HepG2 (cell line): Measurements from ENCODE around the gene CEBPG. TPM values are rescaled to one million over a fixed set of nuclear protein-coding genes. Genes with fewer than 3 reads are reported as not detected.

Experiments
- ATAC-seq: fragments of 200-7000 bp; cut with Tn5 transposase; 3 replicates; pipeline ENCODE4 v1.9.1; 2020; ENCODE audit warnings: mild to moderate bottlenecking, moderate library complexity
- BruUV-seq: library from RNA; stranded (reverse); fragments of 400-500 nt; replicated peaks from 2 replicates; lab custom pipeline; 2021; lab: Mats Ljungman, UMichigan
- CTCF ChIA-PET: fragments of 300-600 bp; formaldehyde crosslinking; extraction: SDS; loops from one replicate; lab custom pipeline; 2021; ENCODE audit warnings: low total read pairs, inconsistent platforms, low intra/inter-chr PET ratio; lab: Yijun Ruan, JAX
- POLR2A ChIA-PET: fragments of 350-600 bp; sonication (Branson Sonifier 250); formaldehyde crosslinking; loops from one replicate; lab custom pipeline; 2020; ENCODE audit warnings: antibody characterized with exemption, inconsistent platforms; lab: Yijun Ruan, JAX
- DNase-seq: peaks from one replicate; pipeline ENCODE4 v3.0.0-alpha.2; 2015; ENCODE audit warnings: low spot score
- FAIRE-seq: peaks from 3 replicates; lab custom pipeline; 2011; peaks lifted over from hg19 to GRCh38; lab: Jason Lieb, UNC
- H2AFZ ChIP-seq: one replicate; pipeline ENCODE4 v1.6.1; 2011; ENCODE audit warnings: low read length, inconsistent platforms
- H3K27ac ChIP-seq: fragments of 300-600 bp; 3 replicates; pipeline ENCODE4 v1.8.0; 2011; ENCODE audit warnings: mixed run types, mild to moderate bottlenecking, mixed read lengths, low read length, inconsistent platforms; ENCODE audit not compliant: insufficient read depth; ENCODE audit errors: extremely low read length
- H3K27me3 ChIP-seq, 2 experiments: fragments of 200-600 bp in 1 of 2; 2 replicates in 1 of 2; 3 replicates in 1 of 2; pipeline versions ENCODE4 v1.6.0 to v1.8.0; 2011; ENCODE audit warnings: low read length in 2 of 2, mild to moderate bottlenecking in 2 of 2, moderate library complexity in 2 of 2, inconsistent platforms in 1 of 2; ENCODE audit not compliant: insufficient read depth in 2 of 2, control insufficient read depth in 1 of 2
- H3K36me3 ChIP-seq, 2 experiments: fragments of 200-600 bp in 1 of 2; replicated peaks in 1 of 2; 2 replicates in 1 of 2; 3 replicates in 1 of 2; pipeline versions ENCODE4 v1.5.1 to v1.8.0; 2011; ENCODE audit warnings: low read length in 2 of 2, inconsistent platforms in 1 of 2; ENCODE audit not compliant: insufficient read depth in 2 of 2, control insufficient read depth in 1 of 2
- H3K4me1 ChIP-seq: 2 replicates; pipeline ENCODE4 v1.5.1; 2012; ENCODE audit warnings: low read length, inconsistent platforms; ENCODE audit not compliant: insufficient read depth
- H3K4me2 ChIP-seq: 2 replicates; pipeline ENCODE4 v1.6.0; 2011; ENCODE audit warnings: low read depth, low read length, inconsistent platforms
- H3K4me3 ChIP-seq, 3 experiments: fragments of 200-600 bp in 1 of 3; sonication (generic), shearing (Covaris generic) in 1 of 3; replicated peaks in 1 of 3; 2 replicates each; pipeline ENCODE4 v1.5.1; 2011 to 2016; ENCODE audit warnings: low read length in 3 of 3, inconsistent platforms in 2 of 3, low read depth in 2 of 3, mild to moderate bottlenecking in 2 of 3, control low read depth in 1 of 3, mixed read lengths in 1 of 3; ENCODE audit not compliant: insufficient read depth in 1 of 3
- H3K79me2 ChIP-seq: one replicate; pipeline ENCODE4 v1.6.1; 2011; ENCODE audit warnings: low read length, inconsistent platforms; ENCODE audit not compliant: insufficient read depth
- H3K9ac ChIP-seq: 2 replicates; pipeline ENCODE4 v1.6.0; 2011; ENCODE audit warnings: mild to moderate bottlenecking, low read depth, low read length, inconsistent platforms; ENCODE audit not compliant: insufficient read depth
- H3K9me3 ChIP-seq: 2 replicates; pipeline ENCODE4 v1.5.1; 2012; ENCODE audit warnings: mild to moderate bottlenecking, low read length
- H4K20me1 ChIP-seq: 2 replicates; pipeline ENCODE4 v1.6.0; 2011; ENCODE audit warnings: inconsistent platforms, mild to moderate bottlenecking, low read length, moderate library complexity; ENCODE audit not compliant: insufficient read depth
- CTCF ChIP-seq: sonication (generic); formaldehyde crosslinking; IDR thresholded peaks from 2 replicates; pipeline ENCODE4 v1.5.0; 2020; ENCODE audit warnings: mild to moderate bottlenecking, missing genetic modification reagents, moderate library complexity
- MAFF ChIP-seq: IDR thresholded peaks from 2 replicates; pipeline ENCODE4 v1.6.1; 2011; ENCODE audit warnings: low read depth, low read length, improper control_type of control experiment
- MAFK ChIP-seq, 2 experiments: IDR thresholded peaks in 1 of 2; conservative IDR thresholded peaks in 1 of 2; 2 replicates each; pipeline ENCODE4 v1.6.1; 2011; ENCODE audit warnings: improper control_type of control experiment in 2 of 2, low read length in 2 of 2
- NR0B2 ChIP-seq: sonication (generic); formaldehyde crosslinking; IDR thresholded peaks from 2 replicates; pipeline ENCODE4 v1.4.0; 2020; ENCODE audit warnings: mild to moderate bottlenecking, missing genetic modification reagents
- THAP11 ChIP-seq: IDR thresholded peaks from 2 replicates; pipeline ENCODE4 v1.6.1; 2016; ENCODE audit warnings: missing biosample characterization, missing genetic modification reagents
- ZBTB38 ChIP-seq: sonication (generic); formaldehyde crosslinking; IDR thresholded peaks from 2 replicates; pipeline ENCODE4 v1.5.1; 2020; ENCODE audit warnings: mild to moderate bottlenecking, missing genetic modification reagents
- ZNF616 ChIP-seq: sonication (generic); formaldehyde crosslinking; IDR thresholded peaks from 2 replicates; pipeline ENCODE4 v1.5.0; 2020; ENCODE audit warnings: low read depth, mild to moderate bottlenecking, missing genetic modification reagents
- WGBS: methylation state at CpG from one replicate; pipeline ENCODE4 v1.1.6; 2017; ENCODE audit warnings: low lambda C conversion rate; 5-methylcytosine and 5-hydroxymethylcytosine counted together
- in situ Hi-C: cut with HindIII; loops from 2 replicates; pipeline ENCODE4 v1.10.0; 2017; ENCODE audit warnings: low pct_unique_long_range_greater_than_20kb; ENCODE audit not compliant: extremely low pct_ligation_motif_present
- intact Hi-C: fragments of 100-400 bp; cut with micrococcal nuclease; formaldehyde crosslinking; loops from one replicate; pipeline ENCODE4 v1.10.0; 2022; ENCODE audit not compliant: unreplicated experiment
- polyA plus RNA-seq, 8 experiments: library from polyadenylated mRNA; depleted of rRNA in 3 of 8; stranded (reverse) in 7 of 8; unstranded in 1 of 8; fragments of >200 nt; fragmentation: Illumina TruSeq in 4 of 8; extraction: Trizol in 4 of 8; gene quantifications; 2 replicates each; pipeline versions ENCODE4 v1.2.1 to v1.2.3, GENCODE V29; 2011 to 2016; ENCODE audit warnings: low read depth in 4 of 8, missing spikeins in 1 of 8, mixed read lengths in 1 of 8; ENCODE audit not compliant: insufficient read depth in 1 of 8
- total RNA-seq, 5 experiments: library from RNA; depleted of rRNA; stranded (reverse); fragments of >200 nt; fragmentation: Illumina TruSeq; extraction: Trizol; gene quantifications; 2 replicates each; pipeline ENCODE4 v1.2.3, GENCODE V29; 2016; ENCODE audit warnings: low read depth in 1 of 5

CEBPG gene
- total and polyA plus RNA-seq, 2 of the 13 experiments (the other 11 are each of a cell fraction or from before 2014, with no cell fraction given) = 25.7 to 34.3 TPM

GRCh38 chr19:33379151-33379829 lies 5.8 kb downstream of the CEBPG start:
- ATAC-seq = no peak
- POLR2A ChIA-PET = no interaction called here

More at GRCh38 chr19:33379151-33379829, 5.8 kb downstream of the CEBPG start:
- no TSS peak for BruUV-seq
- no peak for DNase-seq
- intact Hi-C loops (no loop called here), in situ Hi-C loops (no loop called here)
- no peak overlapping the region for H3K9ac ChIP-seq
- no peak for TF ChIP-seq NR0B2 (CRISPR knock-in tag)
- peak; percentile 34; the same call in 1 of the 2 replicates for TF ChIP-seq MAFF
- peak; percentile 88 for TF ChIP-seq ZBTB38 (CRISPR knock-in tag)
- TF ChIP-seq CTCF (CRISPR knock-in tag) = peak; percentile 38
- peak in 1 of 2 experiments; percentile 42; a peak in 1 of 4 replicates for TF ChIP-seq MAFK (conservative IDR thresholded peaks at IDR 0.05 in 1 of 2, IDR thresholded peaks at IDR 0.05 in 1 of 2; ENCODE audit: low read length in 2 of 2)
- TF ChIP-seq THAP11 (CRISPR knock-in tag) = no peak
- no peak for TF ChIP-seq ZNF616 (CRISPR knock-in tag)
- peaks cover 99% of the 10 kb centered on the region for H3K79me2 ChIP-seq
- peaks cover 0 to 2% of the 10 kb centered on the region in 2 experiments; a peak in 2 of 5 replicates for H3K27me3 ChIP-seq
- peaks cover 86% of the 10 kb centered on the region for H3K4me1 ChIP-seq
- peaks cover 7 to 43% of the 10 kb centered on the region in 2 experiments for H3K36me3 ChIP-seq
- 95% methylated on average over 16 of the region's 16 CpGs for WGBS
- no peak overlapping the region for H2AFZ ChIP-seq
- no peaks in the 10 kb centered on the region for H3K9me3 ChIP-seq
- CTCF ChIA-PET = no interaction called here
- H3K4me2 ChIP-seq = no peak overlapping the region
- FAIRE-seq = no peak
- H4K20me1 ChIP-seq = peaks cover 50% of the 10 kb centered on the region
- H3K27ac ChIP-seq = no peak overlapping the region
- no peak overlapping the region for H3K4me3 ChIP-seq
